BE2C (cell line): ENCODE results near the gene TSKS.
"Not testable (repeated sequence)": the region's sequence is repeated elsewhere in the genome, so short reads cannot be mapped to it uniquely, and the experiment has no call there.

Experiments used
- DNase-seq: peaks from one replicate; pipeline ENCODE4 v3.0.0-alpha.2; 2020
- H3K27me3 ChIP-seq: fragments of 250-450 bp; sonication (Bioruptor Pico); 2 replicates; pipeline ENCODE4 v1.5.1; 2020; ENCODE audit warnings: mild to moderate bottlenecking
- H3K36me3 ChIP-seq: fragments of 250-450 bp; sonication (Bioruptor Pico); 2 replicates; pipeline ENCODE4 v1.5.1; 2020; ENCODE audit warnings: mild to moderate bottlenecking
- H3K4me1 ChIP-seq: fragments of 250-450 bp; sonication (Bioruptor Pico); 2 replicates; pipeline ENCODE4 v1.5.1; 2020
- H3K4me3 ChIP-seq: 2 replicates; pipeline ENCODE4 v1.5.1; 2011; ENCODE audit warnings: low read depth, low read length
- H3K9me3 ChIP-seq: fragments of 250-450 bp; sonication (Bioruptor Pico); 2 replicates; pipeline ENCODE4 v1.5.1; 2020
- TF ChIP-seq, protein P1 (sequence below): IDR thresholded peaks from 2 replicates; pipeline ENCODE4 v1.5.1; 2012; ENCODE audit warnings: mild to moderate bottlenecking, low read depth, low read length

The TSKS gene

DNA sequence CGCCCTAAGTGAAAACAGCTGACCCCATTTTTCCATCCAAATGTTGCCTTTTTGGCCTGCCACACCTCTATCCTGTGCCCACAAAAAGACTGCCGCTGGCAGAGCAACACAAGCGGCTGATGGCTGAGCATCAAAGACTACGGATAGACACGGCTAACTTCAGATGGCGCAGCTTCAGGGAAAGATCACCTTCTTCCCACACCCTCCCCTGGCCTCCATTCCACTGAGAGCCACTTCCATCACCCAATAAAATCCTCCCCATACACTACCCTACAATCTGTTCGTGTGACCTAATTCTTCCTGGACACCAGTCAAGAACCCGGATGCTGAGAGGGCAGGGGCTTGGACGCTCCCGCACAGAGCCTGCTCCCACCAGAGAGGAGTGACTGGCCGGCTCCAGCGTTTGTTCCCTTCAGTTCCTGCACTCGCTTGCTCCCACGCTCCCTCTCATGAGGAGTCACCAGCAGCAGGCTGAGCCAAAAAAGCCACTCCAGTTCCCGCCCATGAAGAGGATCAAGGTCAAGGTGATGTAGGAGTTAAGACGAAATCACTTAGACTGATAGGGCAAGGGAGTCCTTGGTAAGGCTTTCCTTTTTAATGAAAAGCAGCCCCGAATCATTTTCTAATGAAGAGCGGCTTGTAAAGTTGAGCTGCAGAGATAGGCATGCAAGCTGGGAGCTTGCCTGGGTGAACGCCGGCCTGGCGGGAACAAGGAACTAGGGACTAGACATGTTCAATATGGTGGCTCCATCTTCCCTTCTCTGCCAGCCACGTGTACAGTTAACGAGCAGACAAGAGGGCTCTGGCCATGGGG, 35.7 kb downstream of the TSKS start:
- Histone ChIP-seq H3K9me3 (no peaks in the 10 kb centered on the region; the same call in 1 of the 2 replicates), H3K36me3 (no peaks in the 10 kb centered on the region), H3K4me1 (0 out of 2 replicates have a peak, but pooled peaks cover 3% of the 10 kb centered on the region), H3K27me3 (no peaks in the 10 kb centered on the region), H3K4me3 (no peak overlapping the region)
- TF ChIP-seq, protein P1, sequence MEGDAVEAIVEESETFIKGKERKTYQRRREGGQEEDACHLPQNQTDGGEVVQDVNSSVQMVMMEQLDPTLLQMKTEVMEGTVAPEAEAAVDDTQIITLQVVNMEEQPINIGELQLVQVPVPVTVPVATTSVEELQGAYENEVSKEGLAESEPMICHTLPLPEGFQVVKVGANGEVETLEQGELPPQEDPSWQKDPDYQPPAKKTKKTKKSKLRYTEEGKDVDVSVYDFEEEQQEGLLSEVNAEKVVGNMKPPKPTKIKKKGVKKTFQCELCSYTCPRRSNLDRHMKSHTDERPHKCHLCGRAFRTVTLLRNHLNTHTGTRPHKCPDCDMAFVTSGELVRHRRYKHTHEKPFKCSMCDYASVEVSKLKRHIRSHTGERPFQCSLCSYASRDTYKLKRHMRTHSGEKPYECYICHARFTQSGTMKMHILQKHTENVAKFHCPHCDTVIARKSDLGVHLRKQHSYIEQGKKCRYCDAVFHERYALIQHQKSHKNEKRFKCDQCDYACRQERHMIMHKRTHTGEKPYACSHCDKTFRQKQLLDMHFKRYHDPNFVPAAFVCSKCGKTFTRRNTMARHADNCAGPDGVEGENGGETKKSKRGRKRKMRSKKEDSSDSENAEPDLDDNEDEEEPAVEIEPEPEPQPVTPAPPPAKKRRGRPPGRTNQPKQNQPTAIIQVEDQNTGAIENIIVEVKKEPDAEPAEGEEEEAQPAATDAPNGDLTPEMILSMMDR, result no peak
- DNase-seq, result no peak

DNA sequence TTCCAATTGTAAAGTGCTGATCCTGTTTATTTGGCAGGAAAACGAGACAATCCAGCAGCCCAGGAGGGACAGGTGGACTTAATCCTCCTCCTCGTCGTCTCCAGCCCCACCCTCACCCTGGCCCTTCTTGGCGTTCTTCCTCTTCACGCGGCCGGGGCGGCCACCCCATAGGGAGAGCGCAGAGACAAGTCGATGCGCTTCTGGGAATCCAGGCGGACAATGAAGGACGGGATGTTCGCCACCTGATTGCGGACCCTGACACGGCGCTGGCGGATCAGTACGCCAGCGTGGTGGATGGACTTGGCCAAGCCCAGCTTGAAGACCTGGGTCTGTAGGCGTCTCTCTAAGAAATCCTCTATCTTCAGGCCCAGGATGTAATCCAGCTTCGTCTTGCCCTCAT, 43.7 kb downstream of the TSKS start:
- H3K9me3 ChIP-seq, H3K4me1 ChIP-seq, H3K27me3 ChIP-seq, DNase-seq, H3K36me3 ChIP-seq, H3K4me3 ChIP-seq: not testable (repeated sequence)

GRCh38 chr19:49718991-49719390, 44.1 kb downstream of the TSKS start:
- no peak overlapping the region for H3K4me3 ChIP-seq
- no peaks in the 10 kb centered on the region for H3K9me3 ChIP-seq
- no peaks in the 10 kb centered on the region for H3K36me3 ChIP-seq
- H3K27me3 ChIP-seq, result no peaks in the 10 kb centered on the region
- TF ChIP-seq, protein P1, result no peak
- H3K4me1 ChIP-seq, result no peaks in the 10 kb centered on the region
- no peak for DNase-seq

GRCh38 chr19:49718511-49718910, 44.6 kb downstream of the TSKS start:
- Histone ChIP-seq H3K4me1 (no peaks in the 10 kb centered on the region), H3K4me3 (no peak overlapping the region), H3K9me3 (no peaks in the 10 kb centered on the region), H3K27me3 (no peaks in the 10 kb centered on the region), H3K36me3 (no peaks in the 10 kb centered on the region)
- DNase-seq, result no peak
- TF ChIP-seq, protein P1, result no peak

DNA sequence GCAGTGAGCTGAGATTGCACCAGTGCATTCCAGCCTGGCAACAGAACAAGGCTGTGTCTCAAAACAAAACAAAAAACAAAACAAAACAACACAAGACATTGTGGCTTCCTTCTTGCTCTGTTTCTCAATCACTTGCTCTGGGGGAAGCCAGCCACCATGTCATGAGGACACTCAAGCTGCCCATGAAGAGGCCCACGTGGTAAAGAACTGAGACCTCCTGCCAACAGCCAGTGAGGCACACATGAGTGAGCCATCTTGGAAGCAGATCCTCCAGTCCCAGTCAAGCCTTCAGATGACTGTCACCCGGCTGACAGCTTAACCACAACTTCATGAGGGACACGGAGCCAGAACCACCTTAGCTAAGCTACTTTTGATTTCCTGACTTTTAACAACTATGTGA, 47.0 kb downstream of the TSKS start:
- Histone ChIP-seq H3K36me3 (no peaks in the 10 kb centered on the region), H3K9me3 (no peaks in the 10 kb centered on the region), H3K4me1 (no peaks in the 10 kb centered on the region), H3K27me3 (no peaks in the 10 kb centered on the region), H3K4me3 (no peak overlapping the region)
- TF ChIP-seq, protein P1, result no peak
- no peak for DNase-seq

DNA sequence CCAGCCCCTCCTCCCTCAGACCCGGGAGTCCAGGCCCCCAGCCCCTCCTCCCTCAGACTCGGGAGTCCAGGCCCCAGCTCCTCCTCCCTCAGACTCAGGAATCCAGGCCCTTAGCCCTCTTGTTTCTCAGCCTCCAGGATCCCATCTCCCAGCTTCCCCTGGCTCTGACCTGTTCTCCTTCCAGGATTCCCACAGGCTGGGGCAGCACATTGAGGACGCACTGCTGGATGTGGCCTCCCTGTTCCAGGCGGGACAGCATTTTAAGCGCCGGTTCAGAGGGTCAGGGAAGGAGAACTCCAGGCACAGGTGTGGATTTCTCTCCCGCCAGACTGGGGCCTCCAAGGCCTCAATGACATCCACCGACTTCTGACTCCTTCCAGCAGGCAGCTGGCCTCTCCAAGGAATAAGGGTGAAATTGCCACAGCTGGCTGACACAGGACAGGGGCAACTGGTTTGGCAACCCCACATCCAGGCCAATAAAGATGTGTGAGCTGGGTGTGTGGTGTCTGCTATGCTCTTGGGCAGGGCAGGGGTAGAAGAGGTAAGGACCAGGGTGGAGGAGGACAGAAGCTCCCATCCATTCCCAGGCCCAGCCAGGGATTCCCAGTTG, 49.8 kb downstream of the TSKS start:
- no peak for DNase-seq
- H3K4me3 ChIP-seq, result no peak overlapping the region

More for the DNA sequence above, 49.8 kb downstream of the TSKS start:
- H3K9me3 ChIP-seq, result no peaks in the 10 kb centered on the region
- H3K36me3 ChIP-seq, result no peaks in the 10 kb centered on the region
- TF ChIP-seq, protein P1, result no peak
- H3K27me3 ChIP-seq, result no peaks in the 10 kb centered on the region
- H3K4me1 ChIP-seq, result no peaks in the 10 kb centered on the region
